ENCODE results near the gene TFB1M.
"Not testable (repeated sequence)": the region's sequence is repeated elsewhere in the genome, so short reads cannot be mapped to it uniquely, and the experiment has no call there.

Gene TFB1M

DNA sequence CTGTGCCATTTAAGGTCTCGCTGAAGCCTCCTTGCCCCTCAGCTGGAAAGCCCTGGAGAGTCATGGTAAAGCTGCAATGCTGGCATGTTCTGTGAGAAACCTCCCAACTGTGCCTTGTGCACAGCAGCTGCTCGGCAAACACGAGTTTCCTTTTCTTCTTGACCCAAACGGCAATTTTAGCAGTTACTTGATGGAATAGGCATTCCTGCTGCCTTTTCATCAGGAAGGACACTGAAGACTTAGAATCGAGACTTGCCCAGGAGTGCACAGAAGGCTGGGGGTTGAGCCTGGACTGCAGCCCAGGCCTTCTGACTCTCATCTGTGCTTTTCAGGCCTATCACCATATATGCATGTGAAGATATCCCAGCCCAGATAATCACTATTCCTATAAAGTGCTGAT is 79.2 kb downstream of the TFB1M start:
- DNase-seq (ENCODE audit: low read depth): no peak

DNA sequence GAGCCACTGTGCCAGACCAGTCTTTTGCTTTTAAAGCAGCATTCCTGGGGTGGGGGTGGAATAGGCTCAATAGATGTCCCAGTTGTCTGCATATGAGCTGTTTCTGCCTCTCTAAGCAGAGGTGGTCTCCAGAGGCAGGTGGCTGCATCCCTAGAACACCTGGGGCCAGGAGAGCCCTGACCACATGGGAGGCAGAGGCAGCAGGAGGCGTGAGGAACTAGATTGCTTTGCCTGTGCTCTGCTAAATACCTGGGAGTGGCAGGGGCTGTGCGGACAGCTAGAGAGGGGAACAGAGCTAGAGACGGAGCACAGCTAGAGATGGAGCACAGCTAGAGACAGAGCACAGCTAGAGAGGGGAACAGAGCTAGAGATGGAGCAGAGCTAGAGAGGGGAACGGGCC is 79.6 kb downstream of the TFB1M start:
- DNase-seq (ENCODE audit: low read depth): no peak

DNA sequence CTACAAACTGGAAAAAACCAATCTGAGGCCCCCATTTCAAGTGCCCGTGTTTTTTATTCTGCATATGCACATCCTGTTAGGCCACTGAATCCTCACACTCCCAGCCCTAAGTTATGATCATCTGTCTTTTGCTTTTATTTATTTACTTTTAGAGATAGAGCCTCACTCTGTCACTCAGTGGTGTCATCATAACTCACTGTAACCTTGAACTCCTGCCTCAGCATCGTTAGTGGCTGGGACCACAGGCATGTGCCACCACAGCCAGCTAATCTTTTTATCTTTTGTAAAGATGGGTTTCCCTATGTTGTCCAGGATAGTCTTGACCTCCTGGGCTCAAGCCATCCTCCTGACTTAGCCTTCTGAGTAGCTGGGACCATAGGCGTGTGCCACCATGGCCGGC is 80.1 kb downstream of the TFB1M start:
- DNase-seq (ENCODE audit: low read depth): no peak

DNA sequence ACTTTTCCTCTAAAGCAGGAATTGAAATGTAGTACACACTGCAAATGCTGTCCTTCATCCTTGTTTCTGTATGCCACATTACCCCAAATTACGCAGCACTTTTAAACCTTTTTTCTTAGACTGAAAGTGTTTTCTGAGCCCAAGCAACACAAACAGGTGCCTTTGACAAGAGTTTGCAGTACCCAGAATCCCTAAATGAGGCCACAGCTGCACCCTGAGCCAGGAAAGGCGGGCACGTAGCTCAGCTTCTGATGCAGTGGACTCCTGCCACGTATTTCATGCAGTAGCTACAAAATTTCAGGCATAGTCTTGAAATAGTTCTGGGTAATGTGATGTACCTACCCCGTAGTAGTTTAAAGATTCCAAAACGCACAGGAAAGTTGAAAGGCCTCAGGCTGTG is 81.4 kb downstream of the TFB1M start:
- DNase-seq (ENCODE audit: low read depth): no peak

DNA sequence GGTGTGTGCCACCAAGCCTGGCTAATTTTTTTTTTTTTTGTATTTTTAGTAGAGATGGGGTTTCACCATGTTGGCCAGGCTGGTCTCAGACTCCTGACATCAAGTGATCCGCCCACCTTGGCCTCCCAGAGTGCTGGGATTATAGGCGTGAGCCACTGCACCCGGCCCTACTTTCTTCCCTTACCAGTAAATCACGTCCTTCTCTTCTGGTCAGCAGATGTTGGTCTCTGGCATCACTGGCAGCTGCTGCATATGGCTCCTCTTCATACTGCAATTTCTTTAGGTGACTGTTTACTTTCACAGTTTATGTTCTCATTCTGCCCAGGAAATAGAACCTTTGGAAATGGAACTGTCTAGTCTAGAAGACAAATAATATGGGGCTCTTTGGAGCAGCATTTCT is 83.3 kb downstream of the TFB1M start:
- DNase-seq (ENCODE audit: low read depth): not testable (repeated sequence)

DNA sequence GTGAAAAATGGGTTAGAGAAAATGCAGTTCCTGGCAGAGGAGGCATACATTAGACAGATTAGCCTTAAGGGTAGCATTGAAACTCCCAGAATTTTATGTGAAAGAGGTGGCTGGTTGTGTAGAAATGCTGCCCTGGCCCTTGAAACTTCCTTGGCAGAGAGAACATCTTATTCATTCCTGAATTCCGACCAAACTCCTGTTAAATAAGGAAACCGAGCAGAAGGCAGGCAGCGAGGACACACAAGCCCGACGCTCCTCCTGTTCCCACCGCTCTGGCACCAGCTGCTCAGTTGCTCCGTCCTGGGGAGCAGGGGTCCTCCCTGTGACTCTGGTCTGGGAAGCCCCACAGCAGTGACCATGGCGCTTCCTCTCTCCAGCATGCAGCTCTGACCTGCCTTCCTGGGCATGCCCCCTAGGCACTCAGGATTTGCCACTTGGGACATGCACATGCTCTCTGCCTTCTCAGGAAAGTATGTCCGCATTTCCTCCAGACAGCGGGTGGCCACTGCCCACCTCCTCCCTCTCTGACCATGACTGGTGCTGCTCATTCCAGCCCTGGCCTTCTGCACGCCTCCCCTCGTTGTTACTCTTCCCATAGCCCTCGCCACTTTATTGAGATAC is 85.6 kb downstream of the TFB1M start:
- no peak for DNase-seq (ENCODE audit: low read depth)

DNA sequence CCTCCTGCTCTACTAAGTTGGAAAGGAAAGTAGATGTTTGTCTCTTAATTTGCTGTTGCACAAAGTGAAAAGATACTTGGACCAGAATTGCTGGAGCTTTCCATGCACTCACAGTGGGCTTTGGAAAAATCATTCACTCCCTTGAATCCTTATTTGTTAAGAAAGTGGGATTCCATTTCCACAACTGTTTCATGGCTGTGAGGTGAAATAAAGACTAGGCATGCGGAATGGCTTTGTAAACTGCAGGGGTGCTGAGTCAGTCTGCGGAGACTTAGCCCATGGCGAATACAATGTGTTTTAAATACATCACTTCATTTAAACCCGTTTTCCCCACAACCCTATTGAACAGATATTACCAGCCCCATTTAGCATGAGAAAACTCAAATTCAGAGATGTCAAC is 87.2 kb downstream of the TFB1M start:
- no peak for DNase-seq (ENCODE audit: low read depth)

DNA sequence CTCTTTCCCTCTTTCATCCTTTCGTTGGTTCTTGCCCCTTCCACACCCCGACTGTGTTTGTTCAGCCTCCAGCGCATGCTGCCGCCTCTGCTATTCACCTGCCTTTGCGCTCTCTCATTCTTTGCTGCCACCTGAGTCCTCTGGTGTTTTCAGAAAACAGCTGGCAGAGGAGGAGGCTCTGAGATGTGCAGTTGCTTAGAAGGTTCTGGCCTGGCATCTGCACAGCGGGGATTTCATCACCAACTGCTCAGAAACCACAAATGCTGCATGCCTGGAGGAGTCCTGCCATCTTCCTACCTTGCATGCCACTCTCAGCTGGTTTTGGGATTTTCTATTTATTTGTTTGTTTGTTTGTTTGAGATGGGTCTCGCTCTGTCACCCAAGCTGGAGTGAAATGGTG is 89.7 kb downstream of the TFB1M start:
- no peak for DNase-seq (ENCODE audit: low read depth)

DNA sequence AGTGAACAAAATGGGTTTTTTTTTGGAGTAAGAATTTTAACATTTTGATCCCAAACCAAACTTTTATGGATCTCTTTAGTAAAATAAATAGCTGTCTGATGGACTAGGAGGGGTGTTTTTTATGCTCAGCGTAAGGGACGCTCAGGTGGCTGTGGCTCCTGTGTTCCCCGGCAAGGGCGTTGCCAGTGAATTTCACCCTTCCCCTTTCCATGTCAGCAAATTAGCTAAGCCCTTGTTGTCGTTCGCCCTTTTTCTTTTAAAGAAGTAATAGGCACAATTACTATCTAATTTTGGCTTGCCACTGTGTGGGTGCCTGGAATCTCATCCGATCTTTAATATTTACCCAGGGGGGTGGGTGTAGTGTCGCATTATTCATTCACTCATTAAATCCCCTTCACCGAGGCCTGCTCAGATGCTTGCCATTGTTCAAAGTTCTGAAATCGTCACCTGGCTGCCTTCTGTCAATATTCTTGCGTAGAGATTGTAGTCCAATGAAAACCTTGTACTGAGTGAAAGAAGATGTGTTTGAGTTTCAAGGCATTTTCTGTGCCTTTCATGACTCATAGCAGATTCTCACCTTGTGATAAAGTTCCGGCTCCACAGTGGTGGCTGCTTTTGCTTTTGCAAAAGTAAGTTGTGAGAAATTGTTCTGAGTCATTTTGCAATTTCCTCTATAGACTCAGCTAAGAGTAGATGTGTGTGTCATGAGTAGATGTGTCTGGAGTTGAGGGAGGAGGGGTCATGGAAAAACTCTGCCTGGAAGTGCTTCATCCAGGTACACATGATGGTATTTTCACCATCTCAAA is 90.4 kb downstream of the TFB1M start:
- DNase-seq (ENCODE audit: low read depth): peak; percentile 26

DNA sequence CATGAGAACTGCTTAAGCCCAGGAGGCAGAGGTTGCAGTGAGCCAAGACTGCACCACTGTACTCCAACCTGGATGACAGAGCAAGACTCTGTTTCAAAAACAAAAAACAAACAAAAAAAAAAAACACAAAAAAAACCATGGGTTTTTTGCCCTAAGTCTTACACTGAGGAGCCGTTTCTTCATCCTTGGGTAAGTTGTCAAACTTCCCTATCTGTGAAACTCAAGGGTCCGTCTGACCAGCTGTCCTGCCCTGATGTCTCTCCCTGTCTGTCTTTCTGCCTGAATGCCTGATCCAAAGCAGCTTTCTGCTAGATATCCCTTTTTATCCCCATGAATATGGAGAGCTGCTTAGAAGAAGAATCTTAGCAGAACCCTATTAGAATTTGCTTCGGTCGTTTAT is 91.8 kb downstream of the TFB1M start:
- no peak for DNase-seq (ENCODE audit: low read depth)

DNA sequence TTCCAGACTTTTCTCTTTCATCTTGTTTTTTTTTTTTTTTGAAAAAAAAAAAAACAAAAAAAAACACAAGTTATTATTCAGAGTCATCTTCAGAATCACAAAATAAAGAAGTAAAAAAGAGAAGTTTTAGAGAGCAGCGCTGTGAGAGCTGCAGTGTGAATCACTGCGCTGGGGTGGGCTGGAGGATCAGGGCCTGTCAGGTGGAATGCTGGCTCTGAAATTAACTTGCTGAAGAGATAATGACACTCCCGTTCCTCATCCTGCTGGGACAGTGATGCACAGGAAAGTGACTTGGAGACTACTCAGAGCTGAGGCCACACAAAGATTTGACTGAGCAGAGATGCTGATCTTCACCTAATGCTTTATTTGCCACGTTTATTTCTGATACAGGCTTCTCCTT is 93.2 kb downstream of the TFB1M start:
- DNase-seq (ENCODE audit: low read depth): no peak

DNA sequence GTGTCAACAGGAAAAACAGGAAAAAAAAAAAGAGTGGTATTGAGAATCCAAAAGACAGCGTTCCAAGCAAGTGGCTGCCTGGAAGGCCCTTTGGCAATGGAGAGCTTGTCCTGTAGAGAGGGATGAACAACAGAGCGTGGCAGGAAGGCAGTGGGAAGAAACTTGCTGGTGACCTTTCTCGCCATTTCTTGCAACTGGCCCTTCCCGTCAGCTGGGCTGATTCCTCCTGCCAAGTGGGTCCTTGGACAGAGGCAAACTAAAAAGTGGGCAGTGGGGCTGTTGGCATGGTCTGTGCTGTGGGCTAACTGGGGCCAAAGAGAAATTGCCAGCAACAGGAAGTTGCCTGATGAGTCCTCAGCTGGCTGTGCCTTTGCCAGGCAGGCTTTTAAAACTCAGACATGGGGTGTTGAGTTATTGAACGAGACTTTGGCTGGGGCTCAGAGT is 94.4 kb downstream of the TFB1M start:
- no peak for DNase-seq (ENCODE audit: low read depth)

DNA sequence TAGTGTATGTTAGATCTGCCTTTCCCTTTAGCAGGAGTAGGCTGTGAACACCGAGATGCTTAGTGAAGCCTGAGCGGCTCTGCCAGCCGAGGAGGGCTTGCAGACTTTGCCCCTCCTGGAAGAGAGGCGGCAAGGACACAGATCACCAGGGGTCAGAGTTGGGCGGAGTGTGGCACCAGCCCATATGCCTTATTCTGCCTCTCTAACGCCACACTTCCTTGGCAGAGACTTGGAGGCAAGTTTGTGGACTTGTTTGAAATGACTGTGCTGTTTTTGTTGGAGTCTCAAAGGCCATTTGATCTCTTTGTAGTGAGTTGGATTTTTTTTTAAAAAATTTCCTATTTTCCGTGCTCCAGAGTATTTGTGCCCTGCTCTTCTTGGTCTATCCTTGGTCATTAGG is 95.0 kb downstream of the TFB1M start:
- no peak for DNase-seq (ENCODE audit: low read depth)

DNA sequence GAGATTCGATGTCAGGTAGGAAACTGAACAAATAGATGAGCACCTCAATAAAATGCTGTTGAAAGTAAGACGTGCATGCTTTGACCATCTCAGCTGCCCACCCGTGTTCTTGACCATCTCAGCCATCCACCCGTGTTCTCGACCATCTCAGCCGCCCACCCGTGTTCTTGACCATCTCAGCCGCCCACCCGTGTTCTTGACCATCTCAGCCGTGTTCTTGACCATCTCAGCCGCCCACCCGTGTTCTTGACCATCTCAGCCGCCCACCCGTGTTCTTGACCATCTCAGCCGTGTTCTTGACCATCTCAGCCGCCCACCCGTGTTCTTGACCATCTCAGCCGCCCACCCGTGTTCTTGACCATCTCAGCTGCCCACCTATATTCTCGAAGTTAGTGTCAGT is 95.6 kb downstream of the TFB1M start:
- DNase-seq (ENCODE audit: low read depth): not testable (repeated sequence)

DNA sequence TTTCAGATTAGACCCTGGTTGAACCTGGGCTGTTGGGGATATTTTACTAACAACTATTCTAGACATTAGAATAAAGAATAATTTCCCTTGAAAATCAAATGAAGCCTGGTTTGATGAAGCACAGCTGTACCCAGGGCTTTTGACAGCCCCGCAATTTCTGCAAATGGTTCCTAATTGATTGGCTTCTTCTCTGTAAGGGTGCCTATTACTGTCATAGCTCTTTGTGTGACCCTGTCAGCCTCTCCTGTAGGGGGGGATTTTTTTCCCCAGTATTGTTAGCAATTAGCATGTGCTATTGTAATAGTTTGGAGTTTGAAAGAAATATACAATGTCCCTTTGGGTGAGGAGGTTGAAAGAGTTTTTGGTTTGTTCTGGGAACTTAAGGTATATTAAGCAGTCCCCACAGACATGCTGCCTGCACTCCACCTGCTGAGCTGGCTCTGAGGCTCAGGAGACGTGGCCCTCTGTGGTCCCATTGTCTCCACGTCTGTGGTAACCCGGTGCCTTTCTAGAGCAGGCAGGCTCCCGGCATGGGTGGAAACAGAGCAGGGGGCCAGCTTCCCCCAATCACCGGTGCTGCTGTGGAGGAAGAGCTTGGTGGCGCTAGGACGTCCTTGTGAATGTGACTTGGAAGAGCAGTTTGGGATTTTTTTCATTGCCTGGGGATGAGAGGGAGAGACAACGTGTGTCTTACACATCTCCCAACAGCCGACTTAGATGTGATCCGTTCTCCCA is 97.8 kb downstream of the TFB1M start:
- DNase-seq (ENCODE audit: low read depth): no peak

DNA sequence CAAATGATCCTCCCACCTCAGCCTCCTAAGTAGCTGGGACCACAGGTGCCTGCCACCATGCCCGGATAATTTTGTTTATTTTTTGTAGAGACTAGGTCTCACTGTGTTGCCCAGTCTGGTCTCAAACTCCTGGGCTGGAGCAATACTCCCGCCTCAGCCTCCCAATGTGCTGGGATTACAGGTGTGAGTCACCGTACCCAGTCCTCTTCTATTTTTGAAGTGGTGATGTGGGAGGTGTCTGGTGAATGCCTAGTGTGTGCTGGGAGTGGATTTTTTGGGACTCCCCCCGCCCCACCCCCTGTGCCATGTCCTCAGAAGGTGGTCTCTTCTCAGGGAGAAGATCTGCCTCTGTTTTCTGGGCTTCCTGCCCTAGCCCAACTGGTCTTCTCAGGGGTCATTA is 98.4 kb downstream of the TFB1M start:
- DNase-seq (ENCODE audit: low read depth): no peak

DNA sequence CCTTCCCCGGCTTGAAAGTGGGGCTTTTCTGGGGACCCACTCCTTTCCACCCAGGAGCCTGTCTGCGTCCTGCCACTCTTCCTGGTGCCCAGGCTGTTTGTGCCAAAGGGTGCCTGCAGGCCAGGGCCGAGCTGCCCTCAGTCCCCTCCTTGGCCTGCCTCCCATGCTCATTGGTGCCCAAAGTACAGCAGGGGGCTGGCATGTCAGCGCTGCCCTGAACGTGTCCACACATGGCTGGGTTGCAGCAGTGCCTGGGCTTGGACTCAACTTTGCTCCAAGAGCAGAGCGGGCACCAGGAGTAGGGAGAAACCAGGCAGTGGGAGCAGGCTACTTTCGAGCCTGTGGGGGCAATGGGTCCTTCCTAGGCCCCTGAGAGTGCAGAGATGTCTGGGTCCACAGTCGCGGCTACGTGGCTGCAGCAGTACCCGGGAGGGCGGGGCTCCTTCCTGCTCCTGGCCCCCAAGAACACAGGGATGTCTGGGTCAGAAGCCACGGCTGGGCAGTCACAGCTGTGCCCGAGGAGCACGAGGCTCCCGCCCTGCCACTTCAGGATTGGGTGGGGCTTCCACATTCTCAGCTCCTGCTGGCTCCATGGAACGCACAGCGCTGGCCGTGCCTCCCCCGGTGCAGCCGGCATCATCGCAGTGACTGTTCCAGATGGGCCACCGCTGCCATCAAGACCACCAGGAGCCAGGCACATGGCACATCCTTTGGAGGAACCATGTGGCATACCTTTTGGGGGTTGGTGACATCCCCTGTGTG is 100.5 kb downstream of the TFB1M start:
- DNase-seq (ENCODE audit: low read depth): no peak

DNA sequence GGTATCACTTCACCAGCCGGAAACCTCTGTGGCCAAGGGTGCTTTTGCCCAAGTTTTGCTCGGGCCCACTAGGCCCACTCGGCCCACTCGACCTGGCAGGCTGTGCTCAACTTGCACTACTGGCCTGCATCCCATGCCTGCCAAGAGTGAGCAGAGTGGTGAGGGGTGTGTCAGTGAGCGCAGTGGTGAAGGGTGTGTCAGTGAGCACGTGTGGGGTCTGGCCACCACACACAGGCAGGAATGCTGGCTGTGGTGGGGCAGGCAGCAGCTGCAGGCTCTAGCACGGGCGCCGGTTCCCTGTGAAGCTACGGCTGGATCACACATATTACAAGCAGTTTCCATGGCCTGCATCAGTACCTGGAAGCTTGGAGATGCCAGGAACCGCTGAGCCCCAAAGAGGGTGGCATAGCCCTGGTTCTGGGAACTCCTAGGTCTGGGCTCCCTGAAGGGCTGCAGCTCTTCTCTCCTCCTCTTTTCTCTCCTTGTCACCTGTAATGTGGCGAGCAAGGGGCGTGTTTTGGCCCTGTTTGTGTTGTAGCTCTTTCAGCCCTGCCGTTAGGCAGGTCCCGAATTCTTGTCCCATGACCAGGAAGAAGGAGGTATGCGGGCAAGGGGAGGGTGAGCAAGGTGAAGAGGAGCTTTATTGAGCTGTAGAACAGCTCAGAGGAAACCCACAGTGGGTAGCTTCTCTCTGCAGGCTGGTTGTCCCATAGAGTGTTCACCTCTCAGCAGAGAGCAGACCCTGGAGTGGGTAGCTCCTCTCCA is 101.5 kb downstream of the TFB1M start:
- no peak for DNase-seq (ENCODE audit: low read depth)

DNA sequence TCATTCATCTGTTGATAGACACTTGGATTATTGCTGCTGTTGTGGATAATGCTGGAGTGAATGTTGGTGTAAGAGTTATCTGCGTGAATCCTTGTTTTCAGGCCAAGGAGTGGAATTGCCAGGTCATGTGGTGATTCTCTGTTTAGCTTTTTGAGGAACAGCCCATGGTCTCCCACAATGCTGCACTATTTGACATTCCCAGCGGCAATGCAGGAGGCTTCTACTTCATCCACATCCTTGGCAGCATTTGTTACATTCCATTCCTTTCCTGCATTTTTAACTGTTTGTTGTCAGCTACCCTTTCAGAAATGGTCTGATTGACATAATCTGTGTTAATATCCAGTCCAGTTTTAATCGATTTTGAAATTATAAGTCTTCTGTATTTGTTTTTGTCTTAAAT is 102.2 kb downstream of the TFB1M start:
- no peak for DNase-seq (ENCODE audit: low read depth)

DNA sequence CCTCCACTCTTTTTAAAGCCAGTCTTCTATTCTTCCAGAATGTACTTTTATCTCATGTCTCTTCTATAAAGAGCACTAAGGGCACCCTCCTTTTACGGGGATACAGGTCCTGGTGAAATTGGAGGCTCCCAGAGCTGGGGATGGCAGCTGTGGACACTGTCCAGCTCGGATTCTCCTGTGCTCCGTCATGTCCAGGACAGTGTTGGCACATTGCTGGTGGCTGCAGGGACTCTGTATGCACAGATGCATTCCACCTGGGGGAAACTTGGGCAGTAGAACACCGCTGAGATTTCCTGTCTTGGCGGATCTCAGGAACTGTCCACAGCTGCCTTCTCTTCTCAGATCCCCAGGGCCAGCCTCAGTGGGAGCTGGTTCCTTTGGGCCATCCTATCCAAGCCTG is 107.1 kb downstream of the TFB1M start:
- DNase-seq (ENCODE audit: low read depth): no peak

Data from activated T-helper 9 cell treated with anti-CD3 and anti-CD28 coated beads, Interleukin-2, amount 50 U/mL, for 16 hours (primary cell).